Mucosa of rectum (tissue), 2 donors: ENCODE data around the gene RAD51B.

Experiments used
- H3K27ac ChIP-seq, 2 donors: one replicate each; pipeline ENCODE4 v1.7.0; 2013; ENCODE audit warnings: inconsistent platforms in 2 of 2, low read depth in 2 of 2, low read length in 2 of 2
- H3K27me3 ChIP-seq, 2 donors: one replicate each; pipeline ENCODE4 v1.7.0; 2013; ENCODE audit warnings: low read length in 2 of 2; ENCODE audit not compliant: control insufficient read depth in 2 of 2, insufficient read depth in 2 of 2
- H3K36me3 ChIP-seq, 2 donors: one replicate each; pipeline ENCODE4 v1.7.0; 2013; ENCODE audit warnings: low read length in 2 of 2; ENCODE audit not compliant: control insufficient read depth in 2 of 2, insufficient read depth in 2 of 2
- H3K4me1 ChIP-seq, 2 donors: one replicate each; pipeline ENCODE4 v1.7.0; 2013; ENCODE audit warnings: low read length in 2 of 2, mild to moderate bottlenecking in 1 of 2; ENCODE audit not compliant: control insufficient read depth in 2 of 2, insufficient read depth in 2 of 2
- H3K4me3 ChIP-seq, 2 donors: one replicate each; pipeline ENCODE4 v1.7.0; 2013; ENCODE audit warnings: low read length in 2 of 2
- H3K9ac ChIP-seq, 2 donors: one replicate each; pipeline ENCODE4 v1.7.0; 2013; ENCODE audit warnings: low read length in 2 of 2, low read depth in 1 of 2, mild to moderate bottlenecking in 1 of 2
- H3K9me3 ChIP-seq, 2 donors: one replicate each; pipeline ENCODE4 v1.7.0; 2013; ENCODE audit warnings: low read length in 2 of 2; ENCODE audit not compliant: control insufficient read depth in 2 of 2
- donor health status: healthy.
- donor health status: Normal muscosa, but diverticular disease.

Gene RAD51B

DNA sequence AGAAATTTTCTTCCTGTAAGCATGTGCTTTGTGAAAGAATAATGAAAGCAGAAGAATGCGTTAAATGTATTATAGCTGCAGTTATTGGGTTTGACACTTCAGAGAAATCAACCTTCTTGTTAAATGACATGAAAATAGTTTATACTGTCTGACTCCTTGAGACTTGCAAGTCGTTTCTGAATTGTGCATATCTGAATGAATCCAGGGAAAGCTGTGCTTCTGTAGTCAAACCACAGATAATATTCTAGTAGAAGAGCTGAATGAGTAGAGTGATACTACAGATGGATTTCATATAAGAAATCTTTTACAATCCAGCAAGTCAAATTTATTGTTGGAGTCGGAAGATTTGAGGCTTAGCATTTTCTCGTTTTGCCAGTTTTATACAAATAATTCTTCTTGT is 343.3 kb downstream of the RAD51B start:
- H3K4me1 ChIP-seq, result peaks cover 4 to 31% of the 10 kb centered on the region in 2 donors
- no peak overlapping the region for H3K27ac ChIP-seq

DNA sequence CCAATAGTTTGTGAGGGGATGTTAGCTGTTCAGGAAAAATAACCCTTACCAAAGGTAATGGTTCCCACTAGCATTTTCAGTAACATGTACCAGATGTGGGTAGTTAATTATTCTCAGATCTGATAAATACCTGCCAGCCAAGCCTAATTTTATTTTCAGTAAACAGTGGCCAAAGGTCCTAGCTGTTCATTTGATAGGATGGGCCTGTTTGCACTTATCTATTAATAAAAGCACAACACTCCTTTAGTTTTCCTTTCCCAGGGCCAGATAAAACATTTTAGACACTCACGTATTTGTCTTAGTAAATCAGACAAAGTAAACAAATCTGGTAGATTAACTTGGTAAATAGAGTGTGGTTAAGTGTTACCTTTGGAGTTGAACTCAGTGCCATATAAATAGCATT is 345.1 kb downstream of the RAD51B start:
- Histone ChIP-seq H3K36me3 (no peaks in the 10 kb centered on the region), H3K9ac (peak overlapping the region in 1 of 2 donors; percentile 6), H3K4me3 (peak overlapping the region; percentile 11 to 16), H3K27me3 (no peaks in the 10 kb centered on the region), H3K27ac (peak overlapping the region; percentile 7 to 46), H3K4me1 (peaks cover 9 to 45% of the 10 kb centered on the region in 2 donors), H3K9me3 (no peaks in the 10 kb centered on the region)

More for the DNA sequence above, 343.3 kb downstream of the RAD51B start:
- no peaks in the 10 kb centered on the region for H3K9me3 ChIP-seq
- no peaks in the 10 kb centered on the region for H3K27me3 ChIP-seq
- H3K36me3 ChIP-seq, result no peaks in the 10 kb centered on the region
- no peak overlapping the region for H3K4me3 ChIP-seq
- no peak overlapping the region for H3K9ac ChIP-seq

DNA sequence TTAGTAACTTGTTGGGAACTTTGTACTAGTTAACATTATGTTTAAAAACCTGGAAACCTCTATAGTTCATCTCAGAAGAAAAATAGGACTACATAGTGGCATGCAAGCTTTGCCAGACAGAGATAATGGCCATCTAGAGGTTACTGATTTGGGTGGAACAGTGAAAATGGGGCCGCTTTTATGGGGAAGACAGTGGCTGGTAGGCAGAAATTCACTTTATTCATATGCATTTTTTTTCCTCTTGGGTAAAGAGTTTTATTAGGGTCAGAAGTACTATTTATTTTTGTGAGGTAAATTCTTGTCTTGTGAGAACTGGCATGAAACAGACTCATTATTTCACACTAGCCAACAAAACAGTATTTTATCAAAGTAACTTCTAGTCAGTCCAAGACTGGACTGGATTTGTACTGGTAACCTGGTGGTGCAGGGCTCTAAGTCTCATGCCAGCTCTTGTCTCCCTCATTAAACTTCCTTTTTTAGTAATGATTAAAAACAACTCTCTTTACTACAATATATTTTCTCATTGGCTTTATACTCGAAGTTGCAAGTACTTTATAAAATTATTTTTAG is 345.8 kb downstream of the RAD51B start:
- Histone ChIP-seq H3K27me3 (no peaks in the 10 kb centered on the region), H3K4me3 (peak overlapping the region; percentile 11 to 27), H3K9ac (no peak overlapping the region), H3K36me3 (no peaks in the 10 kb centered on the region), H3K27ac (peak overlapping the region in 1 of 2 donors; percentile 46), H3K4me1 (peaks cover 9 to 50% of the 10 kb centered on the region in 2 donors), H3K9me3 (no peaks in the 10 kb centered on the region)

DNA sequence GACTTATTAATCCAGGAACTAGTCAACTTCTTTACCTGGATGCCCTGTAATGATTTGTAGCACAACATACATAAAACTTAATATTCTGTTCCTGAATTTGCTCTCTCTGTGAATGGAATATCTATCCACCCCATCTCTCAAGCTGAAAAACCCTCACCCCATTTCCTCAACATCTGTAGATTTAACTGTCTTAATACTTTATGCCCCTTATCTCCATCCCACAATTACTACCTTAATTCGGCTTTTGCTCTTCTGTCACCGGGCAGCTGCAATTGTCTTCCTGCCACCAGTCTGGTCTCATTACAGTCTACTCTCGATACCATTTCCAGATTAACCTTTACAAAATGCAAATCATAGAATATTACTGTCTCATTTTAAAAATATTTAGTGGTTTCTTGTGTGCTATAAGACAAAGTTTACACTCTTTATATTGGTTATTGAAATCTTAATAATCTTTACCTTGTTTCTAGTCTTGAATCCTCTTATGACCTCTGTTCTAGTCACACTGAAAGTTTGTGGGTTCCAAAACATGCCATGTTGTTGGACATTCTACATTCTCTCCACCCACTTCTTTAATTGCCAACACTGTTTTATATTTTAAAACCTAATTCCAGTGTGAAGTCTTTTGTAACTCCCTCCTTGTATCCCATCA is 347.3 kb downstream of the RAD51B start:
- no peaks in the 10 kb centered on the region for H3K27me3 ChIP-seq
- peak overlapping the region; percentile 20 to 48 for H3K4me3 ChIP-seq
- H3K27ac ChIP-seq, result peak overlapping the region; percentile 43 to 61
- no peaks in the 10 kb centered on the region for H3K36me3 ChIP-seq
- H3K9ac ChIP-seq, result no peak overlapping the region
- no peaks in the 10 kb centered on the region for H3K9me3 ChIP-seq
- peaks cover 10 to 46% of the 10 kb centered on the region in 2 donors for H3K4me1 ChIP-seq

DNA sequence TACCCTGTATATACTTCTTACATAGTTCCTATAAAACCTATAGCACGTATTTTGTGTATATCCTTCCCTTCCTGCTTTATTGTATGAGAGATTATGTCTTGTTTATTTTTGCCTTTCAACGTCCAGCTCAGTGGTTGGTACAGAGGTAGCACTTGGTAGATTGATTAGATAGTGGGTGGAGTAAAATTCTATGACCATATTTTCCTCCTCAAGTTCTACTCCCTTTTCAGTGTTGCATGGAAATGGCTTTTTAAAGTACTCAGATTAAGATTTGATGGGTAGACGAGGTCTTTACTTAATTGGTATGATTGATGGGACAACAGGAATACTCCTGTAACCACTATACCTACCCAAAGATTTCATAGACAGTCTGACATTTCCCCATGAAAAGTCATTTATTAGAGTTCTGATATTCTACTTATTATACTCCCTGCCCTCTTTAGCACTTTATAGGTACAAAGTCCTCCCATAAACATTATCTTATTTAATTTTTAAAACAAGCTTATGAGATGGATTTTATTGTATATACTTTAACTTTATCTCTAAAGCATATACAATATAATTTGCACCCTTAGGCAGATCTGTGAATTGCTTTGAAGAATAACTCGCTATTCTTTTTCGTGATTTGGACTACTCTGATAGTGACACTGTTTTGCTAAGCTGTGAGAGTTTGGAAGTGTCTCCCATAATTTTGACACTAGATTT is 348.0 kb downstream of the RAD51B start:
- Histone ChIP-seq H3K27me3 (no peaks in the 10 kb centered on the region), H3K27ac (peak overlapping the region; percentile 43 to 61), H3K9me3 (no peaks in the 10 kb centered on the region), H3K9ac (no peak overlapping the region), H3K36me3 (no peaks in the 10 kb centered on the region), H3K4me3 (no peak overlapping the region), H3K4me1 (peaks cover 12 to 53% of the 10 kb centered on the region in 2 donors)

DNA sequence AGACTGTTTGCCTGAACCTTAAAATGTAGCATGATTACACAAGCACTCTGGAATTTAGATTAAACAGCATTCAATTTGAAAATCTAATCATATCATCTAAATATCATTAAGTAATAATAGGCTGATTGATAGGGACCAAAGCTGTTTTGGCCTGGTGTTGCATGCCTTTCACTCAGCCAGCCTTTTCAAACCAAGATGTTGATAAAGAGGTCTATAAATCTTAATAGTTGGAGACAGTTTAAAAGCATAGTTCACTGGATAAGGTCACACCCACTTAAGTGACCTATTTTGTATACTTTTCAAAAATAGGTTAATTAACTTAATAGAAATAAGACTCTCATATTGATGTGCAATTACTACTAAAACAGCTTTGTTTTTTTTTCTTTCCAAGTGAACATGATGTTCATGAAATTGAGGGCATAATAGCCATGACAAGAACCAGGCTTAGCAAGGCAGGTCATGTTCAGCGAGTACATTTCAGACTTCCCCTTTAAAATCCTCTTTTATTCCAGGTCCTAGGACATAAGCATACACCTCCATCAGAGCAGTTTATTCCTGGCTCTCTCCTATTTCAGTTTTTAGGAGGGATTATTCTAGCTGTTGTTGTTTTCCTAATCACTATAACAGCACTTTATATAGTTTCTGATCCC is 349.0 kb downstream of the RAD51B start:
- no peaks in the 10 kb centered on the region for H3K36me3 ChIP-seq
- peaks cover 20 to 58% of the 10 kb centered on the region in 2 donors for H3K4me1 ChIP-seq
- H3K9me3 ChIP-seq, result no peaks in the 10 kb centered on the region
- peak overlapping the region; percentile 7 to 14 for H3K27ac ChIP-seq
- no peak overlapping the region for H3K4me3 ChIP-seq
- no peak overlapping the region for H3K9ac ChIP-seq
- H3K27me3 ChIP-seq, result no peaks in the 10 kb centered on the region

DNA sequence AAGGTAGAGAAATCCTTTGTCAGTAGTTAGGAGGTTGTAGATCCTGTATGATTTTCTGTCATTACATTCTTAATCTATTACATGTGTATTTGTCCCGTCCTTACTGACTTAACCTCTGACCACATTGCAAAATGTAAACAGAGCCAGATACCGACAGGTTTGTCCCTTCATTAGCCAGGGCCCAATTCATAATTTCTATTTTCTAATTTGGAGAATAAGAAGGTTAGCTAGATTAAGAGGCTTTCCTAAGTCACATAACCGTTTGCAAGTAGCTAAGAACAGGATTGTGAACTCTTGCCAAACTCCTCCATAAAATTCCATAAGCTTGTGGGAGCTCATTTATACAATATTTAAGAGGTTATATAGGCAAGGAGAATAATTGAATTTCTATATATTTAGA is 352.6 kb downstream of the RAD51B start:
- H3K27ac ChIP-seq, result peak overlapping the region; percentile 71 to 76
- H3K27me3 ChIP-seq, result no peaks in the 10 kb centered on the region
- peak overlapping the region in 1 of 2 donors; percentile 27 for H3K9ac ChIP-seq
- no peaks in the 10 kb centered on the region for H3K9me3 ChIP-seq
- no peak overlapping the region for H3K4me3 ChIP-seq
- peaks cover 21 to 44% of the 10 kb centered on the region in 2 donors for H3K4me1 ChIP-seq
- no peaks in the 10 kb centered on the region for H3K36me3 ChIP-seq

DNA sequence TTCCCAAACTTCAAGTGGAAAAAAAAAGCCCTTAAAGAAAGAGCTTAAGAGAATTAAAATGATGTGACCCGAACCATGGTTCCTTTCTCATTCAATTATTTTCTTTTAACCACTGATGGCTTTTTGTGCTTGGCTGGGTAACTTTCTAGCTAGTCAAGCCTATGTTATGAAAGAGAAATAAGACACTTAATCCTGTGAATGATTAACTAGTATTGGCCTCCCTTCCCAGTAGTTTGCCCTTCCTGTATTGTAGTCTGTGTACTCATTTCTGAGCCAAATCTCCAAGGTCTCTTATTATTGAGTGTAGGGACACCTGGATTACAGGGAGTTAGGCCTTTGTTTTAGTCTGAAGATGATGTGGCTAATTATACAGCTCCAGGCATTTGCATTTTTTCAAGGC is 353.0 kb downstream of the RAD51B start:
- peak overlapping the region in 1 of 2 donors; percentile 27 for H3K9ac ChIP-seq
- no peaks in the 10 kb centered on the region for H3K36me3 ChIP-seq
- peak overlapping the region; percentile 71 to 76 for H3K27ac ChIP-seq
- H3K4me3 ChIP-seq, result no peak overlapping the region
- H3K27me3 ChIP-seq, result no peaks in the 10 kb centered on the region
- peaks cover 21 to 40% of the 10 kb centered on the region in 2 donors for H3K4me1 ChIP-seq
- no peaks in the 10 kb centered on the region for H3K9me3 ChIP-seq

DNA sequence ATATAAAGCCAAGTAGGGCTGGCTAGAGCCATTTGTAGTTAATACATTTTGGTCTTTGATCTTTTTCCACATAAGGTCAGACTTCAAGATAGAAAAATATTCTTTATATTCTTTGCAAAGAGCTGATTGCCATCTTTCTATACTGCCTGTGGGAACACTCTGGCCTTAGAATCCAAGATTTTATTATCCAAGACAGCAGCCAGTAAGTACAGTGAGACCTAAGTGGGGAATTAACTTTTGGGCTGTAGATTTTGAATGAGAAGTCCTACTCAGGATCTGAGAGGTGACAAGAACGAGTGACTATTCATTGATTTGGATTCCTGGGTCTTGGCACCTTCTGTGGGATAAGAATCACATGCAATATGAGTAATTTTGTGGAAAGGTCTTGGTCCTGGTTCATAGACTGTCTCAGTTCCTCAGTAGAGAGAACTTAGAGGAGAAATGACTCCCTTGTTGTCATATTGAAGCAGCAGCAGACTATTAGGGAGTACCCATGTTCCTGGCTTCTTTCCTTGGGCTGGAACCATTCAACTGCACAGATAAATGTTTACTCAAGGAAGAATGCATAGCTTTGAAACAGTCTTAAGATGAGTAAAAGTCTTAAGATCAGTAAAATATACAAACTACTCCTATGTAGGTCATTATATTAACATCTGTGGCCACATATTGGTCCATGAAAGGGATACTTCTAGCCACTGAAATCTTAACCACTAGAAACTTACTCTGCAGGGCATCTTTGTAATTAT is 353.8 kb downstream of the RAD51B start:
- peak overlapping the region; percentile 71 to 76 for H3K27ac ChIP-seq
- H3K4me3 ChIP-seq, result peak overlapping the region in 1 of 2 donors; percentile 4
- no peaks in the 10 kb centered on the region for H3K27me3 ChIP-seq
- no peaks in the 10 kb centered on the region for H3K36me3 ChIP-seq
- H3K4me1 ChIP-seq, result peaks cover 17 to 35% of the 10 kb centered on the region in 2 donors
- H3K9ac ChIP-seq, result no peak overlapping the region
- no peaks in the 10 kb centered on the region for H3K9me3 ChIP-seq
